GM10266 (cell line): Measurements from ENCODE around the gene NUP214.

ENCODE experiments used
- DNase-seq: peaks from one replicate; pipeline ENCODE4 v3.0.0; 2012; ENCODE audit errors: extremely low spot score
- TF ChIP-seq, protein P1 (sequence below): IDR thresholded peaks from 2 replicates; pipeline ENCODE4 v1.5.1; 2012; ENCODE audit warnings: mild to moderate bottlenecking, low read depth; ENCODE audit not compliant: control insufficient read depth, insufficient read depth; ENCODE audit errors: missing control alignments

The NUP214 gene

DNA sequence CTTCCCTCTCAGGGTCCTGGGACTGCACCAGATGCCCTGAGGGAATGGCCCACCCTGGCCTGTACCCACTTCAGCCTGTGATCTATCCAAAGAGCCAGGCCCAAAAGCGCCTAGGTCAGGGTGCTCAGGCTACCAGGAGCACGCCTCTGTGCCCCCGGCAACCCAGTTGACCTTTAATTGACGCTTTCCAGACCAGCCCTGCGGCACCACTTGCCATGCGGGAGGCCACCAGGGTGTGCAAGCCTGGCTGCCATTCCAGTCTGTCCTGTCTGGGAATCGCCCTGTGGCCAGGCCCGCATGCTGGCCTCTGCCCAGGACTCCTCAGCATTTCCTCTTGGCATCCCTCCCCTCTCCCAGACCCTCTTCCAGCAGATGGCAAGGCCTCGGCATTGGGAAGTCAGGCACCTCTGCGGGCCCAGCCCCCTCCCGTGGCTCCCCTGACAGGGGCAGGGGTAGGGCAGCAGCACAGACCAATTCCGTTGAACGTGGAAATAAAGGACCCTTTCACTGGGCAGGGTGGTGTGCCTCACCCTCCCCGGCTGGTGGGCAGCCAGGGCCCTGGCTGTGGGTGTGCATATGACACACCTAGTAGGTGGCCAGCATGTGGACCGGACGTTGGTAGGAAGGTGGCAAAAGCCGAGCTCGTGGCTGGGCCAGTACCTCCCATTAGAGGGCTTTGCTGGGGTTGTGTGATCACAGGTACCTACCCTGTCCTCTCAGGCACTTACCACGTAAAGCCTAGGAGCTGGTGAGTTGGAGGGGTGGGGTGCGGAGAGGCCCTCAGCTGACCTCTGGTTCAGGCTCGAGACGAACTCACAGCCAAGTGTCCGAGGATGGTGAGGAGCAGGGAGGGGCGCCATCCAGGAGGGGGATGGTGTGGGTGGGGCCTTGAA is 32.6 kb upstream of the NUP214 start:
- DNase-seq, result no peak
- TF ChIP-seq, protein P1, sequence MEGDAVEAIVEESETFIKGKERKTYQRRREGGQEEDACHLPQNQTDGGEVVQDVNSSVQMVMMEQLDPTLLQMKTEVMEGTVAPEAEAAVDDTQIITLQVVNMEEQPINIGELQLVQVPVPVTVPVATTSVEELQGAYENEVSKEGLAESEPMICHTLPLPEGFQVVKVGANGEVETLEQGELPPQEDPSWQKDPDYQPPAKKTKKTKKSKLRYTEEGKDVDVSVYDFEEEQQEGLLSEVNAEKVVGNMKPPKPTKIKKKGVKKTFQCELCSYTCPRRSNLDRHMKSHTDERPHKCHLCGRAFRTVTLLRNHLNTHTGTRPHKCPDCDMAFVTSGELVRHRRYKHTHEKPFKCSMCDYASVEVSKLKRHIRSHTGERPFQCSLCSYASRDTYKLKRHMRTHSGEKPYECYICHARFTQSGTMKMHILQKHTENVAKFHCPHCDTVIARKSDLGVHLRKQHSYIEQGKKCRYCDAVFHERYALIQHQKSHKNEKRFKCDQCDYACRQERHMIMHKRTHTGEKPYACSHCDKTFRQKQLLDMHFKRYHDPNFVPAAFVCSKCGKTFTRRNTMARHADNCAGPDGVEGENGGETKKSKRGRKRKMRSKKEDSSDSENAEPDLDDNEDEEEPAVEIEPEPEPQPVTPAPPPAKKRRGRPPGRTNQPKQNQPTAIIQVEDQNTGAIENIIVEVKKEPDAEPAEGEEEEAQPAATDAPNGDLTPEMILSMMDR, result no peak

- no peak for DNase-seq
- TF ChIP-seq, protein P1, result no peak
Measured at GRCh38 chr9:131094015-131094414, 31.4 kb upstream of the NUP214 start.

GRCh38 chr9:131094622-131095021 is 30.8 kb upstream of the NUP214 start:
- DNase-seq, result no peak
- TF ChIP-seq, protein P1, result no peak

- TF ChIP-seq, protein P1, result no peak
- DNase-seq, result no peak
Measured at GRCh38 chr9:131095666-131096268, 29.6 kb upstream of the NUP214 start.

- DNase-seq, result peak; percentile 67
- TF ChIP-seq, protein P1, result no peak
Measured at GRCh38 chr9:131096269-131097125, 28.9 kb upstream of the NUP214 start, which contains the start of gene AIF1L. Gene AIF1L, plus strand, starts transcription at chr9:131096531. Its CDS starts 99 bp downstream, at chr9:131096630.

DNA sequence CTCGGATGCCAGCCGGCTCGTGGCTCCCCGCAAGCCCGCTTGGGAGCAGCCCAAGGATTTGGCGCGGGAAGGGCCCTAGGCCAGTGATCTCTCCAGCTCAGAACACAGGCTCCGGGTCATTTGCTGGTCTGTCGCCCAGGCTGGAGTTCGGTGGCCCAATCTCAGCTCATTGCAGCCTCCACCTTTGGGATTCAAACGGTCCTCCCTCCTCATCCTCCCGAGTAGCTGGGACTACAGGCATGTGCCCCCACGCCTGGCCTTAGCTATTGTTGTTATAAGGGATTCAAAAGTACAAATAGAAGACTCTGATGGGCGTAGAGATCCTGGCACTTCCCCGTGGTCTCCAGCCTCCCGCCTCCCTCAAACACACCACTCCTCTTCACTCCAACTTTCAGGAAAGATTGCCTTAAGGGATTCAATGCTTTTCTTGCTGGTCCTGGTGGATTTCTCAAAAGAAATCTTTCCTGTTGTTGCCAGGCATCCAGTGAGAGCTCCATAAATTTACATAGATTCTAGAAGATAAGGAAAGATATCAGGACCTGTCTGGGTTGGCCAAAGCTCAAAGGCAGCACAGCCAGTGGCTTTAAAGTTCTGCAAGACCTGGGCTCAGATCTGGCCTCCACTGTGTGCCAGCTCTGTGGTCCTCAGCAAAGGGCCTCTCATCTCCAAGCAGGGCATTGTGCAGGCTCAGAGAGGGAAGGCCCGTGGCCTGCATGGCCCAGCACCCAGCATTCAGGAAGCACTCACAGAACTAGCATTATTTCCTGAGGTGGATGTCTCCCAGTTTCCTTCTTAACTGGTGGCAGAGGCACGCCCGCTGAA is 28.0 kb upstream of the NUP214 start:
- TF ChIP-seq, protein P1, result no peak
- DNase-seq, result no peak
